ENCODE measurements around the gene LYRM1. TPM values are rescaled to one million over a fixed set of nuclear protein-coding genes. Genes with fewer than 3 reads are reported as not detected.

LYRM1 gene
- total and polyA plus RNA-seq, 2 of the 4 experiments (the other 2 are of a cell fraction): 19.0 to 35.0 TPM

- peaks cover 12% of the 10 kb centered on the region for H3K36me3 ChIP-seq (ENCODE audit: control insufficient read depth, insufficient read depth, low read length)
- H3K27me3 ChIP-seq (ENCODE audit: control insufficient read depth, insufficient read depth, low read length): no peaks in the 10 kb centered on the region
- H4K20me1 ChIP-seq (ENCODE audit: insufficient read depth, low read length): peaks cover 49% of the 10 kb centered on the region
- H3K23ac ChIP-seq (ENCODE audit: low read depth, low read length): no peak overlapping the region
- no peak overlapping the region for H2BK120ac ChIP-seq (ENCODE audit: low read depth, low read length)
- H3K9me1 ChIP-seq (ENCODE audit: insufficient read depth, low read length): peaks cover 18% of the 10 kb centered on the region
- no peaks in the 10 kb centered on the region for H3K9me3 ChIP-seq (ENCODE audit: control insufficient read depth, insufficient read depth, low read length)
- in situ Hi-C loops (cut with MboI; ENCODE audit: low sequenced_read_pairs): no loop called here
- H2AK5ac ChIP-seq (ENCODE audit: low read depth, low read length): no peak overlapping the region
- DNase-seq (no peak), ATAC-seq (ENCODE audit: low read depth) (no peak)
- no peak overlapping the region for H2AFZ ChIP-seq (replicated peaks; ENCODE audit: low read length, poor library complexity)
- TF ChIP-seq CTCF (conservative IDR thresholded peaks at IDR 0.05; ENCODE audit: low read depth, low read length): no peak
- no peak for TF ChIP-seq MAFK (IDR thresholded peaks at IDR 0.05; ENCODE audit: low read depth, low read length)
- TF ChIP-seq FOS (IDR thresholded peaks at IDR 0.05; ENCODE audit: low read depth, low read length): no peak
- no peak for TF ChIP-seq RCOR1 (IDR thresholded peaks at IDR 0.05; ENCODE audit: insufficient replicate concordance, low read length)
- no peak for TF ChIP-seq BHLHE40 (IDR thresholded peaks at IDR 0.05; ENCODE audit: low read depth, low read length)
- TF ChIP-seq RFX5 (IDR thresholded peaks at IDR 0.05; ENCODE audit: low read depth, low read length): no peak
- TF ChIP-seq RAD21 (IDR thresholded peaks at IDR 0.05; ENCODE audit: low read length): no peak
- TF ChIP-seq ELK1 (IDR thresholded peaks at IDR 0.05; ENCODE audit: borderline replicate concordance, low read depth, low read length): no peak
- TF ChIP-seq MAZ (IDR thresholded peaks at IDR 0.05; ENCODE audit: borderline replicate concordance, low read depth, low read length): no peak
- no peak for TF ChIP-seq MXI1 (IDR thresholded peaks at IDR 0.05; ENCODE audit: borderline replicate concordance, low read depth, low read length)
- no peak for TF ChIP-seq POLR2A (IDR thresholded peaks at IDR 0.05; ENCODE audit: low read depth, low read length)
- no peak for TF ChIP-seq NFE2L2 (IDR thresholded peaks at IDR 0.05; ENCODE audit: low read depth, low read length)
- TF ChIP-seq CHD1 (IDR thresholded peaks at IDR 0.05; ENCODE audit: low read depth, low read length): no peak
- TF ChIP-seq CEBPB (IDR thresholded peaks at IDR 0.05; ENCODE audit: low read depth, low read length): no peak
- TF ChIP-seq USF2 (IDR thresholded peaks at IDR 0.05; ENCODE audit: low read depth, low read length): no peak
- TF ChIP-seq SMC3 (IDR thresholded peaks at IDR 0.05; ENCODE audit: low read depth, low read length): no peak
- WGBS, 2 experiments (ENCODE audit: extremely low coverage in 2 of 2, insufficient read length in 1 of 2): no CpG with 5 or more reads among the region's 1 CpG
- no TSS peak for BruUV-seq (replicated peaks)
- H2AK9ac ChIP-seq (replicated peaks; ENCODE audit: low read depth, low read length, poor library complexity): no peak overlapping the region
- H2BK20ac ChIP-seq (ENCODE audit: low read depth, low read length): no peak overlapping the region
- peaks cover 5% of the 10 kb centered on the region; the same call in 1 of the 2 replicates for H3K4me1 ChIP-seq (ENCODE audit: control insufficient read depth, insufficient read depth, low read length)
- no peak overlapping the region for H3K56ac ChIP-seq (ENCODE audit: extremely low read depth, insufficient read depth, low read length)
- H4K5ac ChIP-seq (ENCODE audit: low read depth, low read length): no peak overlapping the region
- no peak overlapping the region for H3K9ac ChIP-seq (ENCODE audit: low read depth, low read length)
- peaks cover 18 to 73% of the 10 kb centered on the region in 2 experiments for H3K79me1 ChIP-seq (ENCODE audit: low read depth in 1 of 2, low read length in 2 of 2)
- H3K4me3 ChIP-seq (ENCODE audit: insufficient read depth, low read depth, low read length): no peak overlapping the region
- no peak overlapping the region for H3K4ac ChIP-seq (ENCODE audit: low read depth, low read length)
- H4K8ac ChIP-seq (ENCODE audit: low read depth in 2 of 2, low read length in 2 of 2): no peak overlapping the region
- no peak overlapping the region for H3K27ac ChIP-seq (ENCODE audit: insufficient read depth, low read length)
- intact Hi-C loops (cut with micrococcal nuclease): no loop called here
- H2BK15ac ChIP-seq (ENCODE audit: low read depth, low read length): no peak overlapping the region
- no peak overlapping the region for H3K18ac ChIP-seq (ENCODE audit: low read depth, low read length)
- H3K4me2 ChIP-seq (ENCODE audit: low read depth, low read length): no peak overlapping the region
- dilution Hi-C loops (cut with HindIII; ENCODE audit: low sequenced_read_pairs, unreplicated experiment): no loop called here
- H4K91ac ChIP-seq (ENCODE audit: insufficient read depth, low read depth, low read length): no peak overlapping the region
- no peak overlapping the region for H3K14ac ChIP-seq (replicated peaks; ENCODE audit: low read depth, low read length)
- ChIA-PET POLR2A (ENCODE audit: unreplicated experiment) (no interaction called here), CTCF (no interaction called here)
- H2BK5ac ChIP-seq (ENCODE audit: low read depth, low read length, poor library complexity, severe bottlenecking): no peak overlapping the region
Measured at GRCh38 chr16:20887207-20887606, 13.4 kb upstream of the LYRM1 start.

Data from IMR-90 (cell line).